ENCODE measurements around the gene KLHL22. TPM values are rescaled to one million over a fixed set of nuclear protein-coding genes. Genes with fewer than 3 reads are reported as not detected.

The KLHL22 gene
- total and polyA plus RNA-seq, 2 donors (not counting 3 experiments of a cell fraction or from before 2014, with no cell fraction given) = 24.2 to 33.6 TPM

DNA sequence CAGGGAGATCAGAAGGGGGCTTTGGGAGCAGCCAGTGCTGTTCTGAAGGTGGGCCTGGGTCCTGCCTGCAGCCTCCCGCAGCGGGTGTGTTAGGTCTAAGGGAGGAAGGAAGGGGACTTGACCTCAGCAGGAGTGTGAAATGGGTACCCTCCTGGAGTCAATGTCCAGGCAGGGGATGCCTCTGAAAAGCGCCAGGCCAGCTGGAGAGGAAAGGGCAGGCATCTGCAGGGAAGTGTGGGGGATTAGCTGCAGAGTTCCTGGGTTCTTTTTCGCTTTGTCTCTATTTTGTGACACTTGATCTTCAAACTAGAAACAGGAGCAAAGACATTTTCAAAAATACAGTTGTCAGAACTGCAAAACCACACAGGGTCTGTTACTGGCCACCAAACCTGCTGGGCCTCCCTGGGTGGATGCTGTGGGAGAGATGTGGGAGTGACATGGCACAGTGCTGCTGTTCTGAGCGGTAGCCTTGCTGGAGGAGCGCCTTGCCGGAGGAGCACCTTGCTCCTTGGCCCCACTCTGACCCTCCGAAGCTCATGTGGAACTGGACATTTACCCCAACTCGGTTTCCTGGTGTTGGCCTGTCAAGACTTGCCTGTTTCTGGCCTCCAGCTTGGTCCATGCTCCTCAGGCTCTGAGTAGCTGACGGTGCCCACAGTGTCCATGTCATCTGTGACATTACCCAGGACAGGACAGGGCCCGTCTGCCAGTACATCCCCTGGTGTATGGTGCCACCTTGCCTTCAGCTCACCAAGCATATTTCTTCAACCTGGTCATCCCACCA, 37.7 kb upstream of the KLHL22 start:
- FAIRE-seq (peak; percentile 28), DNase-seq (ENCODE audit: low read depth, low spot score) (no peak)
- no peaks in the 10 kb centered on the region for H3K9me1 ChIP-seq (replicated peaks; ENCODE audit: control insufficient read depth, extremely low read depth, insufficient read depth, low read length)
- TF ChIP-seq EZH2 (IDR thresholded peaks at IDR 0.05; ENCODE audit: borderline replicate concordance, low read depth, low read length, severe bottlenecking) = no peak
- TF ChIP-seq, protein P1, sequence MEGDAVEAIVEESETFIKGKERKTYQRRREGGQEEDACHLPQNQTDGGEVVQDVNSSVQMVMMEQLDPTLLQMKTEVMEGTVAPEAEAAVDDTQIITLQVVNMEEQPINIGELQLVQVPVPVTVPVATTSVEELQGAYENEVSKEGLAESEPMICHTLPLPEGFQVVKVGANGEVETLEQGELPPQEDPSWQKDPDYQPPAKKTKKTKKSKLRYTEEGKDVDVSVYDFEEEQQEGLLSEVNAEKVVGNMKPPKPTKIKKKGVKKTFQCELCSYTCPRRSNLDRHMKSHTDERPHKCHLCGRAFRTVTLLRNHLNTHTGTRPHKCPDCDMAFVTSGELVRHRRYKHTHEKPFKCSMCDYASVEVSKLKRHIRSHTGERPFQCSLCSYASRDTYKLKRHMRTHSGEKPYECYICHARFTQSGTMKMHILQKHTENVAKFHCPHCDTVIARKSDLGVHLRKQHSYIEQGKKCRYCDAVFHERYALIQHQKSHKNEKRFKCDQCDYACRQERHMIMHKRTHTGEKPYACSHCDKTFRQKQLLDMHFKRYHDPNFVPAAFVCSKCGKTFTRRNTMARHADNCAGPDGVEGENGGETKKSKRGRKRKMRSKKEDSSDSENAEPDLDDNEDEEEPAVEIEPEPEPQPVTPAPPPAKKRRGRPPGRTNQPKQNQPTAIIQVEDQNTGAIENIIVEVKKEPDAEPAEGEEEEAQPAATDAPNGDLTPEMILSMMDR (IDR thresholded peaks at IDR 0.05; ENCODE audit: extremely low read depth in 1 of 2, insufficient read depth in 1 of 2, low read depth in 1 of 2, low read length in 2 of 2) = no peak
- TF ChIP-seq JUN (IDR thresholded peaks at IDR 0.05; ENCODE audit: borderline replicate concordance, insufficient read depth, insufficient read length, low read depth) = no peak
- no peak for TF ChIP-seq GATA2 (IDR thresholded peaks at IDR 0.05; ENCODE audit: insufficient read depth, insufficient read length, low read depth, low read length)
- no peak for TF ChIP-seq MYC (IDR thresholded peaks at IDR 0.05; ENCODE audit: low read depth, low read length)
- TF ChIP-seq, protein P2, sequence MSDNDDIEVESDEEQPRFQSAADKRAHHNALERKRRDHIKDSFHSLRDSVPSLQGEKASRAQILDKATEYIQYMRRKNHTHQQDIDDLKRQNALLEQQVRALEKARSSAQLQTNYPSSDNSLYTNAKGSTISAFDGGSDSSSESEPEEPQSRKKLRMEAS (IDR thresholded peaks at IDR 0.05; ENCODE audit: insufficient read depth, insufficient read length) = no peak
- TF ChIP-seq FOS (IDR thresholded peaks at IDR 0.05; ENCODE audit: borderline replicate concordance, insufficient read depth, low read length) = no peak
- TF ChIP-seq POLR2A (IDR thresholded peaks at IDR 0.05; ENCODE audit: low read depth, low read length) = no peak
- TF ChIP-seq POLR2AphosphoS5 (IDR thresholded peaks at IDR 0.05; ENCODE audit: insufficient read depth, low read depth, low read length) = no peak
- no peak overlapping the region for H3K4me2 ChIP-seq (ENCODE audit: insufficient read depth, low read length)
- H3K4me3 ChIP-seq (replicated peaks in 1 of 3; ENCODE audit: insufficient read depth in 1 of 3, low read depth in 1 of 3, low read length in 3 of 3) = no peak overlapping the region
- H2AFZ ChIP-seq (ENCODE audit: low read depth, low read length) = no peak overlapping the region
- BruUV-seq (replicated peaks) = no TSS peak
- peaks cover 32% of the 10 kb centered on the region for H3K4me1 ChIP-seq (ENCODE audit: control insufficient read depth, extremely low read depth, insufficient read depth, low read length)
- no peaks in the 10 kb centered on the region for H3K9me3 ChIP-seq (replicated peaks; ENCODE audit: control insufficient read depth, insufficient read depth, low read length)
- no peaks in the 10 kb centered on the region for H3K27me3 ChIP-seq (ENCODE audit: control insufficient read depth in 2 of 2, insufficient read depth in 2 of 2, low read length in 2 of 2)
- dilution Hi-C loops (cut with MboI; ENCODE audit: extremely low pct_ligation_motif_present, low sequenced_read_pairs) = no loop called here
- peaks cover 95% of the 10 kb centered on the region for H3K79me2 ChIP-seq (ENCODE audit: control insufficient read depth, insufficient read depth, low read length)
- intact Hi-C loops (cut with micrococcal nuclease) = no loop called here
- no peak overlapping the region for H3K27ac ChIP-seq (ENCODE audit: insufficient read depth, low read depth, low read length)
- ChIA-PET POLR2A (no interaction called here), CTCF (interaction anchor here (0.9 to 3.8 kb wide), 6 partner anchors 9 to 38 kb away, joined by 3 to 14 read pairs (median 3); no protein-coding TSS in a partner anchor)
- peaks cover 16 to 18% of the 10 kb centered on the region in 2 experiments for H3K36me3 ChIP-seq (ENCODE audit: control insufficient read depth in 2 of 2, extremely low read depth in 1 of 2, insufficient read depth in 2 of 2, low read length in 2 of 2)
- no peaks in the 10 kb centered on the region for H4K20me1 ChIP-seq (replicated peaks; ENCODE audit: control insufficient read depth, extremely low read depth, insufficient read depth, low read length)
- no peak overlapping the region for H3K9ac ChIP-seq (replicated peaks; ENCODE audit: extremely low read depth, insufficient read depth, low read length)

Measured in endothelial cell of umbilical vein (primary cell).